ENCODE measurements around the gene FBN1.

FBN1 gene

GRCh38 chr15:48442011-48442410 lies 203.5 kb downstream of the FBN1 start:
- H2BK5ac ChIP-seq (ENCODE audit: low read depth, low read length, poor library complexity, severe bottlenecking), result no peak overlapping the region
- 87% methylated on average over 1 of the region's 2 CpGs for WGBS
- H2BK15ac ChIP-seq (ENCODE audit: low read depth, poor library complexity, severe bottlenecking), result no peak overlapping the region

GRCh38 chr15:48440084-48440483 lies 205.4 kb downstream of the FBN1 start:
- Histone ChIP-seq H3K9me3 (ENCODE audit: control insufficient read depth, low read length) (no peaks in the 10 kb centered on the region), H2BK120ac (ENCODE audit: low read depth, low read length) (no peak overlapping the region), H2AK5ac (ENCODE audit: low read length, severe bottlenecking) (no peak overlapping the region), H2BK5ac (ENCODE audit: low read depth, low read length, poor library complexity, severe bottlenecking) (no peak overlapping the region), H3K4me2 (ENCODE audit: low read length, poor library complexity, severe bottlenecking) (no peak overlapping the region), H3K23ac (ENCODE audit: low read length in 2 of 2) (no peak overlapping the region), H4K91ac (ENCODE audit: low read length) (no peak overlapping the region), H2AFZ (ENCODE audit: low read depth, low read length) (no peak overlapping the region), H3K27ac (ENCODE audit: low read length, poor library complexity, severe bottlenecking) (peak overlapping the region; percentile 88), H3K36me3 (ENCODE audit: control insufficient read depth in 1 of 2, insufficient read depth in 2 of 2, low read depth in 1 of 2, low read length in 2 of 2) (peaks cover 14 to 92% of the 10 kb centered on the region in 2 experiments), H3K18ac (ENCODE audit: low read depth in 1 of 2, low read length in 2 of 2) (peak overlapping the region in 1 of 2 experiments; percentile 9), H3K14ac (ENCODE audit: low read length in 2 of 2) (no peak overlapping the region), H3K4ac (ENCODE audit: low read depth in 1 of 2, low read length in 2 of 2) (no peak overlapping the region), H3K9ac (ENCODE audit: low read length) (peak overlapping the region; percentile 61), H2BK12ac (ENCODE audit: low read length in 2 of 2) (no peak overlapping the region), H4K8ac (ENCODE audit: low read length) (no peak overlapping the region), H3K4me3 (ENCODE audit: insufficient read depth in 1 of 2, low read depth in 1 of 2, low read length in 2 of 2) (no peak overlapping the region), H3K27me3 (ENCODE audit: control insufficient read depth in 1 of 2, insufficient read depth in 1 of 2, low read length in 2 of 2) (no peaks in the 10 kb centered on the region), H2BK15ac (ENCODE audit: low read depth, poor library complexity, severe bottlenecking) (no peak overlapping the region), H3K79me1 (replicated peaks; ENCODE audit: low read length, poor library complexity, severe bottlenecking) (peaks cover 10% of the 10 kb centered on the region), H3K4me1 (ENCODE audit: control insufficient read depth, insufficient read depth, low read depth, low read length) (peaks cover 2% of the 10 kb centered on the region)
- 32% methylated on average over 2 of the region's 3 CpGs for WGBS
- DNase-seq, result peak; percentile 63

More at GRCh38 chr15:48442011-48442410, 203.5 kb downstream of the FBN1 start:
- no peak overlapping the region for H3K18ac ChIP-seq (ENCODE audit: low read depth in 1 of 2, low read length in 2 of 2)
- H2AFZ ChIP-seq (ENCODE audit: low read depth, low read length), result no peak overlapping the region
- H3K79me1 ChIP-seq (replicated peaks; ENCODE audit: low read length, poor library complexity, severe bottlenecking), result peaks cover 17% of the 10 kb centered on the region
- H2BK12ac ChIP-seq (ENCODE audit: low read length in 2 of 2), result no peak overlapping the region
- H3K23ac ChIP-seq (ENCODE audit: low read length in 2 of 2), result no peak overlapping the region
- H2AK5ac ChIP-seq (ENCODE audit: low read length, severe bottlenecking), result no peak overlapping the region
- H3K9ac ChIP-seq (ENCODE audit: low read length), result peak overlapping the region; percentile 5
- H3K27ac ChIP-seq (ENCODE audit: low read length, poor library complexity, severe bottlenecking), result no peak overlapping the region
- no peak overlapping the region for H3K4ac ChIP-seq (ENCODE audit: low read depth in 1 of 2, low read length in 2 of 2)
- peaks cover 2% of the 10 kb centered on the region for H3K4me1 ChIP-seq (ENCODE audit: control insufficient read depth, insufficient read depth, low read depth, low read length)
- no peak overlapping the region for H3K4me3 ChIP-seq (ENCODE audit: insufficient read depth in 1 of 2, low read depth in 1 of 2, low read length in 2 of 2)
- no peak for DNase-seq
- H4K8ac ChIP-seq (ENCODE audit: low read length), result no peak overlapping the region
- peaks cover 16 to 92% of the 10 kb centered on the region in 2 experiments for H3K36me3 ChIP-seq (ENCODE audit: control insufficient read depth in 1 of 2, insufficient read depth in 2 of 2, low read depth in 1 of 2, low read length in 2 of 2)
- no peak overlapping the region for H2BK120ac ChIP-seq (ENCODE audit: low read depth, low read length)
- no peaks in the 10 kb centered on the region for H3K27me3 ChIP-seq (ENCODE audit: control insufficient read depth in 1 of 2, insufficient read depth in 1 of 2, low read length in 2 of 2)
- H3K9me3 ChIP-seq (ENCODE audit: control insufficient read depth, low read length), result no peaks in the 10 kb centered on the region
- H3K4me2 ChIP-seq (ENCODE audit: low read length, poor library complexity, severe bottlenecking), result no peak overlapping the region
- H3K14ac ChIP-seq (ENCODE audit: low read length in 2 of 2), result no peak overlapping the region
- no peak overlapping the region for H4K91ac ChIP-seq (ENCODE audit: low read length)

- H3K9me3 ChIP-seq (ENCODE audit: control insufficient read depth, low read length), result no peaks in the 10 kb centered on the region
Measured at GRCh38 chr15:48437178-48437577, 208.3 kb downstream of the FBN1 start.

GRCh38 chr15:48435321-48435720 lies 210.2 kb downstream of the FBN1 start:
- Histone ChIP-seq H3K4ac (ENCODE audit: low read depth in 1 of 2, low read length in 2 of 2) (no peak overlapping the region), H3K4me3 (ENCODE audit: insufficient read depth in 1 of 2, low read depth in 1 of 2, low read length in 2 of 2) (no peak overlapping the region), H2AFZ (ENCODE audit: low read depth, low read length) (no peak overlapping the region), H4K91ac (ENCODE audit: low read length) (no peak overlapping the region), H2BK12ac (ENCODE audit: low read length in 2 of 2) (no peak overlapping the region), H3K79me1 (replicated peaks; ENCODE audit: low read length, poor library complexity, severe bottlenecking) (peaks cover 9% of the 10 kb centered on the region), H3K9ac (ENCODE audit: low read length) (no peak overlapping the region), H3K27ac (ENCODE audit: low read length, poor library complexity, severe bottlenecking) (no peak overlapping the region), H3K18ac (ENCODE audit: low read depth in 1 of 2, low read length in 2 of 2) (no peak overlapping the region), H2BK5ac (ENCODE audit: low read depth, low read length, poor library complexity, severe bottlenecking) (no peak overlapping the region), H2BK120ac (ENCODE audit: low read depth, low read length) (no peak overlapping the region), H3K4me2 (ENCODE audit: low read length, poor library complexity, severe bottlenecking) (no peak overlapping the region), H3K9me3 (ENCODE audit: control insufficient read depth, low read length) (no peaks in the 10 kb centered on the region), H3K4me1 (ENCODE audit: control insufficient read depth, insufficient read depth, low read depth, low read length) (peaks cover 2% of the 10 kb centered on the region), H3K14ac (ENCODE audit: low read length in 2 of 2) (no peak overlapping the region), H3K27me3 (ENCODE audit: control insufficient read depth in 1 of 2, insufficient read depth in 1 of 2, low read length in 2 of 2) (no peaks in the 10 kb centered on the region), H4K8ac (ENCODE audit: low read length) (no peak overlapping the region), H2BK15ac (ENCODE audit: low read depth, poor library complexity, severe bottlenecking) (no peak overlapping the region), H3K36me3 (ENCODE audit: control insufficient read depth in 1 of 2, insufficient read depth in 2 of 2, low read depth in 1 of 2, low read length in 2 of 2) (peaks cover 28 to 90% of the 10 kb centered on the region in 2 experiments), H2AK5ac (ENCODE audit: low read length, severe bottlenecking) (no peak overlapping the region), H3K23ac (ENCODE audit: low read length in 2 of 2) (no peak overlapping the region)
- 96% methylated on average over 3 of the region's 4 CpGs for WGBS
- DNase-seq, result no peak

More at GRCh38 chr15:48437178-48437577, 208.3 kb downstream of the FBN1 start:
- H2BK15ac ChIP-seq (ENCODE audit: low read depth, poor library complexity, severe bottlenecking), result no peak overlapping the region
- H3K4ac ChIP-seq (ENCODE audit: low read depth in 1 of 2, low read length in 2 of 2), result no peak overlapping the region
- H3K23ac ChIP-seq (ENCODE audit: low read length in 2 of 2), result no peak overlapping the region
- H3K18ac ChIP-seq (ENCODE audit: low read depth in 1 of 2, low read length in 2 of 2), result no peak overlapping the region
- no peak overlapping the region for H2BK5ac ChIP-seq (ENCODE audit: low read depth, low read length, poor library complexity, severe bottlenecking)
- no peak for DNase-seq
- H3K79me1 ChIP-seq (replicated peaks; ENCODE audit: low read length, poor library complexity, severe bottlenecking), result peaks cover 14% of the 10 kb centered on the region
- no peak overlapping the region for H3K27ac ChIP-seq (ENCODE audit: low read length, poor library complexity, severe bottlenecking)
- no peak overlapping the region for H2AK5ac ChIP-seq (ENCODE audit: low read length, severe bottlenecking)
- no peak overlapping the region for H3K14ac ChIP-seq (ENCODE audit: low read length in 2 of 2)
- H3K4me2 ChIP-seq (ENCODE audit: low read length, poor library complexity, severe bottlenecking), result no peak overlapping the region
- peak overlapping the region; percentile 12 for H3K9ac ChIP-seq (ENCODE audit: low read length)
- H3K4me3 ChIP-seq (ENCODE audit: insufficient read depth in 1 of 2, low read depth in 1 of 2, low read length in 2 of 2), result no peak overlapping the region
- no peak overlapping the region for H4K8ac ChIP-seq (ENCODE audit: low read length)
- H2BK120ac ChIP-seq (ENCODE audit: low read depth, low read length), result no peak overlapping the region
- no peak overlapping the region for H2AFZ ChIP-seq (ENCODE audit: low read depth, low read length)
- WGBS, result no CpG with 5 or more reads among the region's 3 CpGs
- H3K27me3 ChIP-seq (ENCODE audit: control insufficient read depth in 1 of 2, insufficient read depth in 1 of 2, low read length in 2 of 2), result no peaks in the 10 kb centered on the region
- H4K91ac ChIP-seq (ENCODE audit: low read length), result no peak overlapping the region
- peaks cover 25 to 90% of the 10 kb centered on the region in 2 experiments for H3K36me3 ChIP-seq (ENCODE audit: control insufficient read depth in 1 of 2, insufficient read depth in 2 of 2, low read depth in 1 of 2, low read length in 2 of 2)
- H3K4me1 ChIP-seq (ENCODE audit: control insufficient read depth, insufficient read depth, low read depth, low read length), result peaks cover 2% of the 10 kb centered on the region
- H2BK12ac ChIP-seq (ENCODE audit: low read length in 2 of 2), result no peak overlapping the region

Data from mesenchymal stem cell (in vitro differentiated cells and primary cell).